NCI-H1436 treated with DMSO at 0.1 percent for 48 hours (cell line): ENCODE results near the gene SNRPA.
"Not testable (repeated sequence)": the region's sequence is repeated elsewhere in the genome, so short reads cannot be mapped to it uniquely, and the experiment has no call there.

Experiments used
- DNase-seq: peaks from one replicate; lab custom pipeline; 2025; lab: John Stamatoyannopoulos, UW

SNRPA gene

GRCh38 chr19:40721936-40722661 is 28.9 kb upstream of the SNRPA start:
- no peak for DNase-seq

- DNase-seq = no peak
Measured at GRCh38 chr19:40723661-40724254, 27.2 kb upstream of the SNRPA start.

DNA sequence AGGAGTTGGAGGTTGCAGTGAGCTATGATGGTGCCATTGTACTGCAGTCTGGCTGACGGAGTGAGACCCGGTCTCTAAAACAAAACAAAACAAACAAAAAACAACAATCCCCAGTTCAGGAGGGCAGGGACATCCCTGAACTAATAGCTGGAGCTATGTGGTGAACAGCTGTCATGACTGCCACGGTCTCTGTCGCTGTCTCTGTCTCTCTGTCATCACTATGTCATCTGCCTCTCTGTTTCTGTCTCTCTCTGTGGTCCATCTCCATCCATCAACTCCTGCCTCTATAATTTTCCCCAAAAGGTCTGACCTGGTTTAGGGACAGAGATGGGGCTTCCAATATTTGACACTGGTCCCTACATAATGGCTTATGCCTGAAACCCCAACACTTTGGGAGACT is 26.7 kb upstream of the SNRPA start:
- DNase-seq = no peak

DNA sequence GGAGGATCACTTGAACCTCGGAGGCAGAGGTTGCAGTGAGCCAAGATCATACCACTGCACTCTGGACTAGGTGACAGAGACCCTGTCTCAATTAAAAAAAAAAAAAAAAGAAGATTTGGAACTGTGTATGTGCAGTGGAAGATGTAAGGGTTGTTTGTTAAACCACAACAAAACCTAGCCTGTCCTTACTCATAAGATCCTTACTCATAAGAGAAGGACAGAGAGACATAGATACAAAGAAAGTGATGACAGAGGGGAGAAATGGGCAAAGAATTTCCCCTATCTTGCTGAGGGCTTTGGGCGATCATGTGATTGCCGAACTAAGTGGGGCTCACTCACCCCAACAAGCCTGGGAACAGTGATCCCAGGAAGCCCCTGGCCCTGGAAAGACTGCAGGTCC is 26.1 kb upstream of the SNRPA start:
- DNase-seq = no peak

DNA sequence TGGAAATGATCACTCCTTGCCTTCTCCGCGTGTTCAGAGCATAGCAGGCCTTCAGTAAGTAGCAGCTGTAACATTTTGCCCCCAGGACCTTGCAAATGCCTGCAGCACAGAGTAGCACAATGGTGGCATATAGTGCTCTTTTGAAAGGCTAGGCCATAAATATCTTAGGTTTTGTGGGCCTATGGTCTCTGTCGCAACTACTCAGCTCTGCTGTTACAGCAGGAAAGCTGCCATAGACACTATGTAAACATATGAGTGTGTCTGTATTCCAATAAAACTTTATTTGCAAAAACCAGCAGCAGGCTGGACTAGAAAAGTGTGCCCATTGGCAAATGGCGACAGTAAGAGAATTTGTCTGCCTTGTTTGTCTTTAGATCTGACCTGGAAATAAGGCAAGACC is 24.7 kb upstream of the SNRPA start:
- DNase-seq = no peak

DNA sequence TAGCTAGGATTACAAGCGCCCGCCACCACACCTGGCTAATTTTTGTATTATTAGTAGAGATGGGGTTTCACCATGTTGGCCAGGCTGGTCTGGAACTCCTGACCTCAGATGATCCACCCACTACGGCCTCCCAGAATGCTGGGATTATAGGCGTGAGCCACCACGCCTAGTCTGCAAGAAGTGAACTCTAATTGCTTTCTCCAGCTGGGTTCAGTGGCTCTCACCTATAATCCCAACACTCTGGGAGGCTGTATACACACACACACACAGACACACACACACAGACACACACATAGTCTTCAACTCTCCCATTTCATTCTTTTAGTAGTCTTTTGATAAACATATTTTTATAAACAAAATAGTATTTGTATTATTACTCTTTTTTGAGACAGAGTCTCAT is 20.9 kb upstream of the SNRPA start:
- not testable (repeated sequence) for DNase-seq

DNA sequence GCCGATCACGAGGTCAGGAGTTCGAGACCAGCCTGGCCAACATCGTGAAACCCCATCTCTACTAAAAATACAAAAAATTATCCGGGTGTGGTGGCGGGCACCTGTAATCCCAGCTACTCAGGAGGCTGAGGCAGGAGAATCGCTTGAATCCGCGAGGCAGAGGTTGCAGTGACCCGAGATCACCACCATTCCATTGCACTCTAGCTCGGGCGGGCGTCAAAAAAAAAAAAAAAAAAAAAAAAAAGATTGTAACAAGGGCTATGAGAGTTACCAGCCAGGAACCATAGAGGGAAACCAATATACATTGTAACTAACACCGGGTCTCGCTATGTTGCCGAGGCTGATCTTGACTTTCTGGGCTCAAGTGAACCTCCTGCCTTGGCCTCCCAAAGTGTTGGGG is 18.7 kb upstream of the SNRPA start:
- DNase-seq = not testable (repeated sequence)

DNA sequence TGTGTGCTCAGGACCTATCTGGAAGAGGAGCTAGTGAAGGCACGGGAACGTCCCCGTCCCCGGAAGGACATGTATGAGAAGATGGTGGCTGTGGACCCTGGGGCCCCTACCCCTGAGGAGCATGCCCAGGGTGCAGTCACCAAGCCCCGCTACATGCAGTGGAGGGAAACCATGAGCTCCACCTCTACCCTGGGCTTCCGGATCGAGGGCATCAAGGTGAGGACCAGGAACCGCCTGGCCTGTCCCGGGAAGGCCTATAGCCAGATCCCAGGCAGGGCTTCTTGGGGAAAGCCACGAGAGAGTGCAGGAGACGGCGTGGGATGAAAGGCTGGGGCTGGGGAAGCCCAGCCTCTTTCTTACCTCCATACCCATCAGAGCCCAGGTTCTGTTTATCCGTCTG is 17.9 kb upstream of the SNRPA start:
- DNase-seq = no peak

GRCh38 chr19:40735013-40735771 is 15.8 kb upstream of the SNRPA start:
- DNase-seq = no peak

GRCh38 chr19:40736661-40737060 is 14.3 kb upstream of the SNRPA start:
- no peak for DNase-seq

DNA sequence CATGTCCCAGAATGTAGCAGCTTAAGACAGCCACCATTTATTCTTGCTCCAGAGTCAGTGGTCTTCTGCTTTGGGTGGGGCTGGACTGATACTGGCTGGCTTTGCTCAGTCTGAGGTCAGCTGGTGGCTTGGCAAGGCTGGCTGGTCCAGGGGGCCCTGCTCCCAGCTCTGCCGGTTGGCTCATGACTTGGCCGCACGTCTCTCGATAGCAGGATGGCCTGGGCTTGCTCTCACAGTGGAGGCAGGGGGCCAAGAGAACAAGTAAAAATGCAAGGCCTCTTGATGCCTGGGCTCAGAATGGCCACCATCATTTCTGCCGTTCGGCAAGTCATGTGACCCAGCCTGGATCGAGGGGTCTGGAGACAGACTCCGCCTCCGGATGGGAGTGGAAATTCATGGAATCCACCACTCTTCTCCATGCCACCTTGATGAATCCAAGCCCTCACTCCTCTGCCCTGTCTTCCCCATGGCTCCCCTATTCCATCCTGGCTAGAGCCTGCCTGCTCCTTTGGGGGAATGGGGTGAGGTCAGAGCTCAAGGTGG is 13.8 kb upstream of the SNRPA start:
- no peak for DNase-seq

DNA sequence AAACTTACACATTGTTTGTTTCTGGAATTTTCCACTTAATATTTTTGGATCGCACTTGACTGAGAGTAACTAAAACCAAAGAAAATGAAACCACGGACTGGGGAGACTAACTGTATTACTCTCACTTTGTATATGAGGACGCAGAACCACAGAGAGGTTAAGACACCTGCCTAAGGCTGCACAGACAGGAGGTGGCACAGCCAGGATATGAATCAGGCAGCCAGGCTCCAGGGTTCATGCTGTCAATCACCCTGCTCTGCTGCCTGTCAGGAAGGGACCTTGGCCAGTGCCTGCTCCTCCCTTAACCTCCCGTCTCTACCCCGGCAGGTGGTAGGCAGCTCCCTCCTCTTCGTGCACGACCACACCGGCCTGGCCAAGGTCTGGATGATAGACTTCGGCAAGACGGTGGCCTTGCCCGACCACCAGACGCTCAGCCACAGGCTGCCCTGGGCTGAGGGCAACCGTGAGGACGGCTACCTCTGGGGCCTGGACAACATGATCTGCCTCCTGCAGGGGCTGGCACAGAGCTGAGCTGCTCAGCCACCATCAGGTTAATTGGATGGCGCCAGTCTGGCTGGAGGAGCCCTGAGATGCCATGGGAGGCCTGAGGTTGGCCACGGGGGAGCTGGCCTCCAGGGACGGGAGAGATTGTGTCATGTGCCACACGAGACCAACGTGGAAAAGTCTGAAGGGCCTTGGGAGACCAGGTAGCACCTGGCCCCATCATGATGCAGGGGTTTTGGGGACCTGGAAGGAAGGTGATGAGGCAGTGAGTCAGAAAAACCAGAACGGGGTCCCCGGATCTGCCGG is 11.8 kb upstream of the SNRPA start:
- no peak for DNase-seq

DNA sequence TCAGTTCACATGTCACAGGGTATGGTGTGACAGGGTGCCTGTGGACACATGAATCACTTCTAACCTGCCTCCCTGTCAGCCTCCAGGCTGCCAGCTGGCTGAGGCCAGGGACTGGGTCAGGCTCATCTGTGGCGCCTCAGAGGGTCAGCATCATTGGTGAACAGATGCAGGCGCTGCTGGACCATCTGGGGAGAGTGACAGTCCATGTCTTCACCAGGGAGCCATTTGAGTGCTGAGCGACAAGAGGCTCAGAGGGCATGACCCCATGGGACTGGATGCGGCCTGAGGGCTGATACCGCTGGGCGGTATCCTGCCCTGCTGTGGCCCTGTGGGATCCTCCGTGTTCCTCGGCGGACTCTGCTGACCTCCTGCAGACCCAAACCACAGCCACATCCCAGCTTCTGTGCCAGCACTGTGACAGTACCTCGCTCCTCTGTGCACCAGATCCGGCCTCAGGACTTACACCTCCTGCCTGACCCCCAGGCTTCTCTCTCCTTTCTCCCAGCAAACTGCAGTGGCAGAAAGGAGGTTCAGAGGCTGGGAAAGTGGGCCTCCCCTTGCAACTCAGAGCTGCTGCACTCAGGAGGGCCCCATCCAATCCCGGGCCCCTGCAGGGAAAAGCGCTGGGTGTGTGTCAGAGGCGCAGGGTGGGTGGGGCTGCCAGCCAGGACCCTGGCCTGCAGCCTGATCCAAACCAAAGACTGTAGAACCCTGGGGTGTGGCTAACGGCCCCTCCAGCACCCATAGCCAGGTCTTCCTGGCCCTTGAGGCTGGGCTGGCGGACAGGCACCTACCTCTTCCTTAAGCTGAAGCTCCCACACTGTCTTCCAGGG is 10.9 kb upstream of the SNRPA start:
- no peak for DNase-seq

GRCh38 chr19:40740747-40741146 is 10.3 kb upstream of the SNRPA start:
- no peak for DNase-seq

- DNase-seq = no peak
Measured at GRCh38 chr19:40741527-40742390, 9.2 kb upstream of the SNRPA start.

- DNase-seq = no peak
Measured at GRCh38 chr19:40742477-40742876, 8.5 kb upstream of the SNRPA start.

DNA sequence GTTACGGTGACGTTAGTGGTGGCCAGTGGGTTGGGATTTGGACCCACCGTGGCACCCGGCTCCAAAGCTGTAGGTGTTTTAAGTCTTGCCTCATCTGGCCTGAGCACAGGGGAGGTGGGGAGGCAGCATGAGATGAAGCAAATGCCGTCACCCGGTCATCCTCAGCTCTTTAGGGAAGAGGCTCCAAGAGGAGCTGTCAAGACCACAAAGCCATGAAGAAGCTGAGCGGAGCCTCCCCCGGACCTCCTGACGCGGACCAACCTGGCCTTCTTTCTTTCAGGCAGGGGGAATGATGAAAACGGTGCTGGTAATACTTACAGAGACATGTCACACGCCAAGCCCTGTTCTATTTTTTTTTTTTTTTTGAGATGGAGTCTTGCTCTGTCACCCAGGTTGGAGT is 8.1 kb upstream of the SNRPA start:
- no peak for DNase-seq

GRCh38 chr19:40743926-40744325 is 7.1 kb upstream of the SNRPA start:
- no peak for DNase-seq

- DNase-seq = no peak
Measured at GRCh38 chr19:40744554-40745401, 6.2 kb upstream of the SNRPA start.
